Measurements from ENCODE around the gene ADGRV1.

ADGRV1 gene

GRCh38 chr5:91042247-91042935 lies 483.8 kb downstream of the ADGRV1 start:
- no peak for TF ChIP-seq CTCF (IDR thresholded peaks at IDR 0.05)

GRCh38 chr5:91042936-91043255 lies 484.3 kb downstream of the ADGRV1 start:
- no peak for TF ChIP-seq CTCF (IDR thresholded peaks at IDR 0.05)

GRCh38 chr5:91048073-91048472 lies 489.5 kb downstream of the ADGRV1 start:
- TF ChIP-seq CTCF (IDR thresholded peaks at IDR 0.05), result no peak

- TF ChIP-seq CTCF (IDR thresholded peaks at IDR 0.05), result no peak
Observed at GRCh38 chr5:91049112-91049511, 490.5 kb downstream of the ADGRV1 start.

- TF ChIP-seq CTCF (IDR thresholded peaks at IDR 0.05), result no peak
Observed at GRCh38 chr5:91049800-91050199, 491.2 kb downstream of the ADGRV1 start.

GRCh38 chr5:91052977-91053740 lies 494.6 kb downstream of the ADGRV1 start:
- TF ChIP-seq CTCF (IDR thresholded peaks at IDR 0.05), result no peak

GRCh38 chr5:91053741-91054025 lies 495.1 kb downstream of the ADGRV1 start:
- TF ChIP-seq CTCF (IDR thresholded peaks at IDR 0.05), result no peak
